IMR-90 (cell line): ENCODE measurements around the gene ANXA2. TPM values are rescaled to one million over a fixed set of nuclear protein-coding genes. Genes with fewer than 3 reads are reported as not detected.

Source experiments
- ATAC-seq: fragments of 200-7000 bp; cut with Tn5 transposase; 2 replicates; pipeline ENCODE4 v1.9.1; 2020; ENCODE audit warnings: low read depth, mild to moderate bottlenecking, moderate library complexity
- BruUV-seq: library from RNA; stranded (reverse); fragments of 400-500 nt; replicated peaks from 2 replicates; lab custom pipeline; 2021; lab: Mats Ljungman, UMichigan
- CTCF ChIA-PET: fragments of 300-600 bp; formaldehyde crosslinking; extraction: SDS; loops from one replicate; lab custom pipeline; 2021; ENCODE audit warnings: antibody characterized with exemption; lab: Yijun Ruan, JAX
- POLR2A ChIA-PET: fragments of 300-600 bp; sonication (Branson Sonifier 250); formaldehyde crosslinking; loops from one replicate; lab custom pipeline; 2022; ENCODE audit warnings: antibody characterized with exemption; ENCODE audit not compliant: unreplicated experiment; lab: Charles Lee
- DNase-seq: peaks from one replicate; pipeline ENCODE4 v3.0.0; 2013
- H2AFZ ChIP-seq: replicated peaks from 2 replicates; pipeline ENCODE3; 2013; ENCODE audit warnings: low read length, mild to moderate bottlenecking; ENCODE audit not compliant: poor library complexity
- H2AK5ac ChIP-seq: 2 replicates; pipeline ENCODE4 v1.6.1; 2013; ENCODE audit warnings: low read depth, low read length, inconsistent platforms
- H2AK9ac ChIP-seq: replicated peaks from 2 replicates; pipeline ENCODE3; 2013; ENCODE audit warnings: mild to moderate bottlenecking, low read depth, low read length, moderate library complexity; ENCODE audit not compliant: poor library complexity
- H2BK120ac ChIP-seq: 2 replicates; pipeline ENCODE4 v1.6.1; 2013; ENCODE audit warnings: low read depth, low read length, inconsistent platforms
- H2BK15ac ChIP-seq: 3 replicates; pipeline ENCODE4 v1.6.1; 2013; ENCODE audit warnings: low read depth, low read length, inconsistent platforms
- H2BK20ac ChIP-seq: 2 replicates; pipeline ENCODE4 v1.6.1; 2013; ENCODE audit warnings: low read depth, mild to moderate bottlenecking, inconsistent platforms, low read length, moderate library complexity
- H2BK5ac ChIP-seq: 2 replicates; pipeline ENCODE4 v1.6.1; 2013; ENCODE audit warnings: mild to moderate bottlenecking, low read depth, low read length, inconsistent platforms; ENCODE audit not compliant: poor library complexity, severe bottlenecking
- H3K14ac ChIP-seq: replicated peaks from 2 replicates; pipeline ENCODE4 v1.6.1; 2013; ENCODE audit warnings: low read depth, low read length, inconsistent platforms
- H3K18ac ChIP-seq: 2 replicates; pipeline ENCODE4 v1.6.1; 2013; ENCODE audit warnings: low read depth, low read length, control low read depth
- H3K23ac ChIP-seq: 2 replicates; pipeline ENCODE4 v1.6.1; 2013; ENCODE audit warnings: low read depth, low read length, inconsistent platforms
- H3K27ac ChIP-seq: 2 replicates; pipeline ENCODE4 v1.5.1; 2013; ENCODE audit warnings: mild to moderate bottlenecking, control low read depth, low read length; ENCODE audit not compliant: insufficient read depth
- H3K27me3 ChIP-seq: 2 replicates; pipeline ENCODE4 v1.6.1; 2013; ENCODE audit warnings: low read length; ENCODE audit not compliant: control insufficient read depth, insufficient read depth
- H3K36me3 ChIP-seq: 2 replicates; pipeline ENCODE4 v1.6.1; 2013; ENCODE audit warnings: low read length, mixed read lengths; ENCODE audit not compliant: control insufficient read depth, insufficient read depth
- H3K4ac ChIP-seq: 2 replicates; pipeline ENCODE4 v1.6.1; 2013; ENCODE audit warnings: low read depth, low read length, inconsistent platforms
- H3K4me1 ChIP-seq: 2 replicates; pipeline ENCODE4 v1.6.1; 2013; ENCODE audit warnings: low read length, mixed read lengths; ENCODE audit not compliant: control insufficient read depth, insufficient read depth
- H3K4me2 ChIP-seq: 2 replicates; pipeline ENCODE4 v1.6.1; 2013; ENCODE audit warnings: low read depth, mild to moderate bottlenecking, control low read depth, low read length, moderate library complexity
- H3K4me3 ChIP-seq: 2 replicates; pipeline ENCODE4 v1.5.1; 2013; ENCODE audit warnings: low read depth, mild to moderate bottlenecking, control low read depth, low read length, moderate library complexity; ENCODE audit not compliant: insufficient read depth
- H3K56ac ChIP-seq: 2 replicates; pipeline ENCODE4 v1.6.1; 2013; ENCODE audit warnings: low read length, inconsistent platforms; ENCODE audit not compliant: insufficient read depth; ENCODE audit errors: extremely low read depth
- H3K79me1 ChIP-seq, 2 experiments: 2 replicates each; pipeline ENCODE4 v1.6.1; 2013; ENCODE audit warnings: low read length in 2 of 2, inconsistent platforms in 1 of 2, low read depth in 1 of 2
- H3K9ac ChIP-seq: 2 replicates; pipeline ENCODE4 v1.6.1; 2013; ENCODE audit warnings: low read depth, low read length, control low read depth
- H3K9me1 ChIP-seq: 2 replicates; pipeline ENCODE4 v1.6.1; 2013; ENCODE audit warnings: low read length, inconsistent platforms; ENCODE audit not compliant: insufficient read depth
- H3K9me3 ChIP-seq: 2 replicates; pipeline ENCODE4 v1.6.1; 2013; ENCODE audit warnings: low read length; ENCODE audit not compliant: control insufficient read depth, insufficient read depth
- H4K20me1 ChIP-seq: 2 replicates; pipeline ENCODE4 v1.6.1; 2013; ENCODE audit warnings: low read length, inconsistent platforms; ENCODE audit not compliant: insufficient read depth
- H4K5ac ChIP-seq: 2 replicates; pipeline ENCODE4 v1.6.1; 2013; ENCODE audit warnings: mild to moderate bottlenecking, low read depth, low read length, control low read depth
- H4K8ac ChIP-seq, 2 experiments: 2 replicates each; pipeline ENCODE4 v1.6.1; 2013; ENCODE audit warnings: low read depth in 2 of 2, low read length in 2 of 2, control low read depth in 1 of 2, inconsistent platforms in 1 of 2
- H4K91ac ChIP-seq: 2 replicates; pipeline ENCODE4 v1.6.1; 2013; ENCODE audit warnings: low read depth, low read length, inconsistent platforms; ENCODE audit not compliant: insufficient read depth
- BHLHE40 ChIP-seq: fragments of 150-350 bp; IDR thresholded peaks from 2 replicates; pipeline ENCODE4 v1.6.1; 2016; ENCODE audit warnings: mild to moderate bottlenecking, low read depth, low read length
- CEBPB ChIP-seq: IDR thresholded peaks from 2 replicates; pipeline ENCODE4 v1.6.1; 2012; ENCODE audit warnings: low read depth, low read length, improper control_type of control experiment
- CHD1 ChIP-seq: IDR thresholded peaks from 2 replicates; pipeline ENCODE4 v1.6.1; 2012; ENCODE audit warnings: low read depth, low read length, improper control_type of control experiment
- CTCF ChIP-seq: conservative IDR thresholded peaks from 2 replicates; pipeline ENCODE4 v1.5.1; 2012; ENCODE audit warnings: mild to moderate bottlenecking, low read depth, low read length, improper control_type of control experiment
- ELK1 ChIP-seq: fragments of 150-350 bp; IDR thresholded peaks from 2 replicates; pipeline ENCODE4 v1.6.1; 2016; ENCODE audit warnings: low read depth, mild to moderate bottlenecking, low read length, moderate library complexity, borderline replicate concordance
- FOS ChIP-seq: fragments of 150-350 bp; IDR thresholded peaks from 2 replicates; pipeline ENCODE4 v1.6.1; 2016; ENCODE audit warnings: low read depth, low read length
- MAFK ChIP-seq: IDR thresholded peaks from 2 replicates; pipeline ENCODE4 v1.6.1; 2012; ENCODE audit warnings: low read depth, low read length, improper control_type of control experiment
- MAZ ChIP-seq: IDR thresholded peaks from 2 replicates; pipeline ENCODE4 v1.6.1; 2012; ENCODE audit warnings: low read depth, mild to moderate bottlenecking, low read length, improper control_type of control experiment, moderate library complexity, borderline replicate concordance
- MXI1 ChIP-seq: IDR thresholded peaks from 2 replicates; pipeline ENCODE4 v1.6.1; 2012; ENCODE audit warnings: low read depth, mild to moderate bottlenecking, low read length, moderate library complexity, borderline replicate concordance
- NFE2L2 ChIP-seq: fragments of 150-350 bp; IDR thresholded peaks from 2 replicates; pipeline ENCODE4 v1.6.1; 2016; ENCODE audit warnings: low read depth, mild to moderate bottlenecking, low read length
- POLR2A ChIP-seq: IDR thresholded peaks from 2 replicates; pipeline ENCODE4 v1.6.1; 2012; ENCODE audit warnings: mild to moderate bottlenecking, low read depth, low read length
- RAD21 ChIP-seq: IDR thresholded peaks from 2 replicates; pipeline ENCODE4 v1.6.1; 2012; ENCODE audit warnings: low read length, improper control_type of control experiment
- RCOR1 ChIP-seq: IDR thresholded peaks from 2 replicates; pipeline ENCODE4 v1.6.1; 2012; ENCODE audit warnings: mild to moderate bottlenecking, low read length, improper control_type of control experiment; ENCODE audit not compliant: insufficient replicate concordance
- RFX5 ChIP-seq: IDR thresholded peaks from 2 replicates; pipeline ENCODE4 v1.8.0; 2012; ENCODE audit warnings: low read depth, mild to moderate bottlenecking, low read length, moderate library complexity
- SMC3 ChIP-seq: fragments of 150-350 bp; IDR thresholded peaks from 2 replicates; pipeline ENCODE4 v1.6.1; 2016; ENCODE audit warnings: low read depth, mild to moderate bottlenecking, antibody characterized with exemption, low read length, moderate library complexity
- USF2 ChIP-seq: fragments of 150-350 bp; IDR thresholded peaks from 2 replicates; pipeline ENCODE4 v1.6.1; 2017; ENCODE audit warnings: mild to moderate bottlenecking, antibody characterized with exemption, low read length, low read depth
- WGBS, 2 experiments: methylation state at CpG; one replicate each; pipeline versions ENCODE4 v1.1.5 to v1.1.7; 2013; ENCODE audit warnings: missing lambda C conversion rate in 2 of 2; ENCODE audit not compliant: insufficient read length in 1 of 2; ENCODE audit errors: extremely low coverage in 2 of 2; 5-methylcytosine and 5-hydroxymethylcytosine counted together
- dilution Hi-C: fragments of 300-500 bp; cut with HindIII; formaldehyde crosslinking; loops from one replicate; pipeline ENCODE4 v1.14.3; 2018; ENCODE audit warnings: low sequenced_read_pairs; ENCODE audit not compliant: unreplicated experiment
- in situ Hi-C: fragments of 300-500 bp; cut with MboI; formaldehyde crosslinking; loops from 3 replicates; pipeline ENCODE4 v1.14.3; 2019; ENCODE audit warnings: low sequenced_read_pairs, inconsistent platforms, mixed read lengths
- intact Hi-C: fragments of 100-400 bp; cut with micrococcal nuclease; formaldehyde crosslinking; loops from 2 replicates; pipeline ENCODE4 v1.10.0; 2022
- polyA plus RNA-seq, 3 experiments: library from polyadenylated mRNA; depleted of rRNA; stranded (reverse); fragments of >200 nt; gene quantifications; 2 replicates each; pipeline ENCODE4 v1.2.3, GENCODE V29; 2012; ENCODE audit warnings: low replicate concordance in 1 of 3
- total RNA-seq: library from RNA; depleted of rRNA; stranded (reverse); fragments of >200 nt; gene quantifications from 2 replicates; pipeline ENCODE4 v1.2.3, GENCODE V29; 2012

Gene ANXA2
- total and polyA plus RNA-seq, 2 of the 4 experiments (the other 2 are of a cell fraction), result 7,454 to 8,412 TPM

- Histone ChIP-seq H3K56ac (peak overlapping the region; percentile 26), H4K5ac (peak overlapping the region; percentile 0; the same call in 1 of the 2 replicates), H4K91ac (peak overlapping the region; percentile 2; the same call in 1 of the 2 replicates), H3K9me1 (peaks cover 15% of the 10 kb centered on the region), H4K8ac (peak overlapping the region; percentile 0 to 56), H2BK5ac (peak overlapping the region; percentile 84), H4K20me1 (peaks cover 57% of the 10 kb centered on the region), H2BK20ac (peak overlapping the region; percentile 50; the same call in 1 of the 2 replicates), H2BK15ac (peak overlapping the region; percentile 25; the same call in 2 of the 3 replicates), H3K36me3 (peaks cover 36% of the 10 kb centered on the region), H2AK5ac (peak overlapping the region; percentile 52; the same call in 1 of the 2 replicates), H2AFZ (no peak overlapping the region), H3K14ac (peak overlapping the region; percentile 49), H3K9ac (no peak overlapping the region; the same call in 1 of the 2 replicates), H3K4me3 (no peak overlapping the region), H2AK9ac (no peak overlapping the region), H3K79me1 (peaks cover 25 to 64% of the 10 kb centered on the region in 2 experiments), H3K4me1 (peaks cover 35% of the 10 kb centered on the region), H3K27me3 (no peaks in the 10 kb centered on the region), H3K9me3 (no peaks in the 10 kb centered on the region), H3K27ac (peak overlapping the region; percentile 70), H3K4me2 (peak overlapping the region; percentile 64; the same call in 1 of the 2 replicates), H2BK120ac (peak overlapping the region; percentile 68), H3K4ac (peak overlapping the region; percentile 76), H3K18ac (peak overlapping the region; percentile 55), H3K23ac (peak overlapping the region; percentile 61; the same call in 1 of the 2 replicates)
- CTCF ChIA-PET, result interaction anchor here (1.1 to 2.0 kb wide), 2 partner anchors 8 to 73 kb away, joined by 4 to 7 read pairs; no protein-coding TSS in a partner anchor
- POLR2A ChIA-PET, result no interaction called here
- DNase-seq, result no peak
- WGBS, 2 experiments, result no CpG with 5 or more reads among the region's 1 CpG
- ATAC-seq, result no peak
- dilution Hi-C loops, result no loop called here
- intact Hi-C loops, result no loop called here
- TF ChIP-seq RCOR1 (no peak), CTCF (no peak), ELK1 (no peak), BHLHE40 (no peak), NFE2L2 (no peak), RAD21 (no peak), FOS (no peak), MAZ (no peak), CEBPB (no peak), MAFK (no peak), SMC3 (no peak), CHD1 (no peak), POLR2A (no peak), RFX5 (no peak), MXI1 (no peak), USF2 (no peak)
- no TSS peak for BruUV-seq
- in situ Hi-C loops, result no loop called here
Measured at GRCh38 chr15:60370869-60371136, 27.0 kb downstream of the ANXA2 start.
